ENCODE measurements around the gene HMBS.
"Not testable (repeated sequence)": the region's sequence is repeated elsewhere in the genome, so short reads cannot be mapped to it uniquely, and the experiment has no call there.

HMBS gene

GRCh38 chr11:119055901-119056300 is 28.8 kb upstream of the HMBS start:
- H3K4me1 Mint-ChIP-seq, result peaks cover 48% of the 10 kb centered on the region
- no peaks in the 10 kb centered on the region for H3K9me3 Mint-ChIP-seq
- H3K27me3 Mint-ChIP-seq, result no peaks in the 10 kb centered on the region
- peak overlapping the region; percentile 87 for H3K27ac Mint-ChIP-seq
- CTCF ChIA-PET, result interaction anchor here (0.9 to 1.9 kb wide), 7 partner anchors 9 to 141 kb away, joined by 3 to 7 read pairs (median 5); partner anchors contain the start of genes SLC37A4 and TRAPPC4
- peaks cover 47% of the 10 kb centered on the region for H3K36me3 Mint-ChIP-seq
- H3K4me3 Mint-ChIP-seq, result peak overlapping the region; percentile 97
- DNase-seq, result peak; percentile 33

DNA sequence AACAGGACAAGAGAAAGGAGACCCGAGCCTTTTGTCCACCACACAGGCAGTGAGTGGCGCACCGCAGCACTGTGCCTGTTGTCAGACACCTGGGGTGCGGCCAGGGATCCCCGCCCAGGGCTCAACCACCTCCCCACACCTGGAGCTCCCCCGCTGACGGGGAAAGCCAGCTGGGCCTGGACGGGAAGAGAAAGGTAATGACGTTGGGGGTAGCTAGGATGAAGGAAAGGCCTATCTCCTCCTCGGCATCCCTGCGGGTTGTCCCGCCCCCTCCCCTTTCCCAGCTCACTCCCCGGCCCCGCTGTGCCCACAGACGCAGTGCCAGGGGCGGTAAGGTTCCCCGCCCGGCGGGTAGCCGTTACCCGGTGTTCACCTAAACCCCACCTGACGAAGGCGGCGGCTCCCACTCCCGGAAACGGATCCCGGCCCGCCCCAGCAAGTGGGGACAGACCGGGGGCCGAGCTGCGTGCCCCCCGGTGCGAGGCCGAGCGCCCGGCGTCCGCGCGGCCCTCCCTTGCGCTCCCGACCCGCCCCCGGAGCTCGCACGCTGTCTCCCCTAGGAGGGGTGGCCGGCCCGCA is 28.2 kb upstream of the HMBS start:
- Mint-ChIP-seq H3K9me3 (no peaks in the 10 kb centered on the region), H3K36me3 (peaks cover 40% of the 10 kb centered on the region), H3K4me1 (peaks cover 48% of the 10 kb centered on the region), H3K27ac (peak overlapping the region; percentile 98), H3K4me3 (peak overlapping the region; percentile 97), H3K27me3 (no peaks in the 10 kb centered on the region)
- peak; percentile 68 for DNase-seq
- CTCF ChIA-PET, result interaction anchor here (1.2 to 1.9 kb wide), 6 partner anchors 9 to 140 kb away, joined by 4 to 7 read pairs (median 5); partner anchors contain the start of genes SLC37A4 and TRAPPC4

DNA sequence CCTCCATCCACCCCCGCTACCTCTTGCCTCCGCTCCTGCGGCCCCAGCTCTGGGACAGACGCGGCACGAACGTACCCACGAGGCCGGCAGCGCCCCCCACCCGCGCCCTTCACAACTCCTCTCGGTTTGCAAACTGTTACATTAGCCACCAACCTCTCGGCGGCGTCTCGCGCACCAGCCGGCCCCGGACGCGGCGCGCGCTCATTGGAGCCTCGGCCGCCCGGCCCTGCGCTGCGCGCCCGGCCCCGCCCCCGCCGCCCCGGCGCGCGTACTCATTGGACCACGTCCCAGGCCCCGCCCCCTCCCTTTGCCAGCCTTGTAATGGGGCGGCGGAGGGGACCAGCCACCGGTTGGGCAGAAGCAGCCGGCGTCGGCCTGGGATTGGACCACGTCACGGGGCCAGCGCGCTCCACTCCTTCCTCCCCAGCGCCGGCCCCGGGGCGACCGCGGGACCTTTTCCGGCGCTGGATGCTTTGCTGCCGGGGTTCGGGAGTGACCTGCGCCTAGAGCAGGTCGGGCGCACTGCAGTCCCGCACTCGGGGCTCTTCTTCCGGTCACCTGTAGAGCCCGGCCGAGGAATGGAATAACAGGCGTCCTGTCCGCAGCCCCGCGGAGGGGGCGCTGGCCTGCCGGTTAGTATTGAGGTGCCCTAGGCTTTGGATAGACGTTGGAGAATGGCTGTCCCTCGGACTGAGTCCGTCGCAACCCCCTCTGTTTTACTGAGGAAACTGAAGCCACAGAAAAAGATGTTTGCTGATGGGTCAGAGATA is 27.5 kb upstream of the HMBS start, which contains the start of gene HYOU1:
Gene HYOU1 (minus strand): TSS at position 206 of the 770 bp plus-strand sequence. CDS start 1,045 bp downstream, outside the sequence.
- Mint-ChIP-seq H3K36me3 (peaks cover 36% of the 10 kb centered on the region), H3K27me3 (no peaks in the 10 kb centered on the region), H3K4me1 (peaks cover 46% of the 10 kb centered on the region), H3K9me3 (no peaks in the 10 kb centered on the region), H3K4me3 (peak within 1 kb of the TSS; percentile 97), H3K27ac (peak within 1 kb of the TSS; percentile 98)
- peak; percentile 99 for DNase-seq
- CTCF ChIA-PET, result interaction anchor here (0.8 to 1.6 kb wide), 5 partner anchors 10 to 155 kb away, joined by 3 to 7 read pairs (median 5); partner anchors contain the start of genes TRAPPC4 and VPS11

GRCh38 chr11:119059128-119059527 is 25.6 kb upstream of the HMBS start:
- H3K4me3 Mint-ChIP-seq, CTCF ChIA-PET, DNase-seq, H3K27me3 Mint-ChIP-seq, H3K27ac Mint-ChIP-seq, H3K9me3 Mint-ChIP-seq: not testable (repeated sequence)
- peaks cover 19% of the 10 kb centered on the region for H3K36me3 Mint-ChIP-seq
- H3K4me1 Mint-ChIP-seq, result peaks cover 37% of the 10 kb centered on the region

DNA sequence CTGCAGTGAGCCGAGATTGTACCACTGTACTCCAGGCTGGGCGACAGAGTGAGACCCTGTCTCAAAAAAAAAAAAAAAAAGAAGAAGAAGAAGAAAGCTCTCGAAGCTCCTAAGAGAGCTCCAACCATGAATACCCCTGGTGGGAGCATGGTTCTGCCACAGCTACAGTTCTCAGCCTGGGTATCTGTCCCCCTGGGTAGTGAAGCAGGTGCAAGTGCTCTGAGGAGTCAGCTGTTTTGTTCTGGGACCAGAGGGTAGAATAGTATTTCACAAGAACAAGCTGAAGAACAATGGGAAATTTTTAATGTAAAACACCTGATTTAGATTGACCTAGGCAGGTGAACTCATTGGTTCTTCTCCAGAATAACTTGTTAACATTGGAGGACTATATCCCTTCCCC is 23.4 kb upstream of the HMBS start:
- Mint-ChIP-seq H3K9me3 (no peaks in the 10 kb centered on the region), H3K27ac (no peak overlapping the region), H3K36me3 (peaks cover 7% of the 10 kb centered on the region), H3K4me1 (peaks cover 33% of the 10 kb centered on the region), H3K4me3 (no peak overlapping the region), H3K27me3 (no peaks in the 10 kb centered on the region)
- CTCF ChIA-PET, result interaction anchor here (0.7 kb wide), 1 partner anchor 11 kb away, joined by 3 read pairs; no protein-coding TSS in a partner anchor
- DNase-seq, result no peak

GRCh38 chr11:119062779-119063178 is 21.9 kb upstream of the HMBS start:
- Mint-ChIP-seq H3K9me3 (no peaks in the 10 kb centered on the region), H3K36me3 (peaks cover 5% of the 10 kb centered on the region), H3K4me1 (peaks cover 39% of the 10 kb centered on the region), H3K4me3 (no peak overlapping the region), H3K27me3 (no peaks in the 10 kb centered on the region), H3K27ac (no peak overlapping the region)
- CTCF ChIA-PET, result interaction anchor here (0.8 to 1.2 kb wide), 3 partner anchors 10 to 260 kb away, joined by 3 read pairs; no protein-coding TSS in a partner anchor
- DNase-seq, result no peak

- H3K4me3 Mint-ChIP-seq, result peak overlapping the region; percentile 50
- no peaks in the 10 kb centered on the region for H3K9me3 Mint-ChIP-seq
- H3K27ac Mint-ChIP-seq, result peak overlapping the region; percentile 45
- peaks cover 49% of the 10 kb centered on the region for H3K4me1 Mint-ChIP-seq
- H3K27me3 Mint-ChIP-seq, result no peaks in the 10 kb centered on the region
- H3K36me3 Mint-ChIP-seq, result peaks cover 11% of the 10 kb centered on the region
- CTCF ChIA-PET, result interaction anchor here (0.8 to 1.5 kb wide), 9 partner anchors 10 to 258 kb away, joined by 3 to 10 read pairs (median 4); partner anchors contain the start of genes DPAGT1, HMBS and NLRX1
- peak; percentile 72 for DNase-seq
These were observed 19.3 kb upstream of the HMBS start for GRCh38 chr11:119065369-119065768.

- Mint-ChIP-seq H3K4me1 (peaks cover 49% of the 10 kb centered on the region), H3K36me3 (peaks cover 20% of the 10 kb centered on the region), H3K4me3 (peak within 1 kb of the TSS; percentile 92), H3K27me3 (no peaks in the 10 kb centered on the region), H3K27ac (peak within 1 kb of the TSS; percentile 98), H3K9me3 (no peaks in the 10 kb centered on the region)
- DNase-seq, result peak; percentile 99
- CTCF ChIA-PET, result interaction anchor here (0.6 to 1.7 kb wide), 10 partner anchors 10 to 280 kb away, joined by 3 to 11 read pairs (median 6); partner anchors contain the start of genes HINFP and HMBS
These were observed 17.1 kb upstream of the HMBS start, which contains the start of gene VPS11 for GRCh38 chr11:119067371-119068222. Gene VPS11, plus strand, starts transcription at chr11:119067818. Its CDS starts 6 bp downstream, at chr11:119067824.

DNA sequence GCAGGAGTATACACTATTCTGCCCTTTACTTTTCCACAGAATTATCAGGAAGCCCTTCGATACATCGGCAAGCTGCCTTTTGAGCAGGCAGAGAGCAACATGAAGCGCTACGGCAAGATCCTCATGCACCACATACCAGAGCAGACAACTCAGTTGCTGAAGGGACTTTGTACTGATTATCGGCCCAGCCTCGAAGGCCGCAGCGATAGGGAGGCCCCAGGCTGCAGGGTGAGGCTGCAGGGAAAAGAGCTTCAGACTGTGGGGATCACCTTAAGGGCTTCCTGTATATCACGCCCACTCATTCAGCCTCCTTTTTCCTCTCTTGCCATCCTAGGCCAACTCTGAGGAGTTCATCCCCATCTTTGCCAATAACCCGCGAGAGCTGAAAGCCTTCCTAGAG is 6.8 kb upstream of the HMBS start:
- Mint-ChIP-seq H3K9me3 (no peaks in the 10 kb centered on the region), H3K27me3 (no peaks in the 10 kb centered on the region), H3K4me3 (no peak overlapping the region), H3K27ac (peak overlapping the region; percentile 6), H3K4me1 (no peaks in the 10 kb centered on the region), H3K36me3 (peaks cover 57% of the 10 kb centered on the region)
- CTCF ChIA-PET, result no interaction called here
- no peak for DNase-seq

DNA sequence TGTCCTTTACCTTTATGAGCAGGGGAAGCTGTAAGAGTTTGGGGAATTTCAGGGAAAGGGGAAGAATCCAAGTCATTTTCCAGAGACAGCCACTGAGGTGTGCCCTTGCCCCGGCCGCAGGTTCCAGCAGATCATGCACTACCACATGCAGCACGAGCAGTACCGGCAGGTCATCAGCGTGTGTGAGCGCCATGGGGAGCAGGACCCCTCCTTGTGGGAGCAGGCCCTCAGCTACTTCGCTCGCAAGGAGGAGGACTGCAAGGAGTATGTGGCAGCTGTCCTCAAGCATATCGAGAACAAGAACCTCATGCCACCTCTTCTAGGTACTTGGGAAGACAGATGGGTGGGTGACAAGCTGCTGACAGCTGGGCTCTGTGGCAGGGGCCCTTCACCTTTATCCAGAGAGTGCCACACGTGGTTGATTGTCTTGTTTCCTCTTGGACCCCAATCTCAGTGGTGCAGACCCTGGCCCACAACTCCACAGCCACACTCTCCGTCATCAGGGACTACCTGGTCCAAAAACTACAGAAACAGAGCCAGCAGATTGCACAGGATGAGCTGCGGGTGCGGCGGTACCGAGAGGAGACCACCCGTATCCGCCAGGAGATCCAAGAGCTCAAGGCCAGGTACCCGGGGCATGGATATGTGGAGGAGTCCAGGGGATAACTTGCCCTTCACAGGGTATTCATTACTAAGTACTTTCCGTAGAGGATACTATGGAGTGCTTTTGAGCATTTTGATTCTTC is 5.8 kb upstream of the HMBS start:
- no peak overlapping the region for H3K27ac Mint-ChIP-seq
- no peaks in the 10 kb centered on the region for H3K9me3 Mint-ChIP-seq
- H3K36me3 Mint-ChIP-seq, result peaks cover 47% of the 10 kb centered on the region
- no peaks in the 10 kb centered on the region for H3K4me1 Mint-ChIP-seq
- H3K27me3 Mint-ChIP-seq, result no peaks in the 10 kb centered on the region
- DNase-seq, result no peak
- no peak overlapping the region for H3K4me3 Mint-ChIP-seq
- CTCF ChIA-PET, result no interaction called here

GRCh38 chr11:119081682-119082260 is 2.9 kb upstream of the HMBS start:
- no peak overlapping the region for H3K27ac Mint-ChIP-seq
- H3K27me3 Mint-ChIP-seq, result no peaks in the 10 kb centered on the region
- H3K4me1 Mint-ChIP-seq, result peaks cover 18% of the 10 kb centered on the region
- CTCF ChIA-PET, result interaction anchor here (1.1 kb wide), 1 partner anchor 14 kb away, joined by 6 read pairs; the partner anchor contains the start of gene VPS11
- peaks cover 35% of the 10 kb centered on the region for H3K36me3 Mint-ChIP-seq
- H3K4me3 Mint-ChIP-seq, result no peak overlapping the region
- H3K9me3 Mint-ChIP-seq, result no peaks in the 10 kb centered on the region
- no peak for DNase-seq

DNA sequence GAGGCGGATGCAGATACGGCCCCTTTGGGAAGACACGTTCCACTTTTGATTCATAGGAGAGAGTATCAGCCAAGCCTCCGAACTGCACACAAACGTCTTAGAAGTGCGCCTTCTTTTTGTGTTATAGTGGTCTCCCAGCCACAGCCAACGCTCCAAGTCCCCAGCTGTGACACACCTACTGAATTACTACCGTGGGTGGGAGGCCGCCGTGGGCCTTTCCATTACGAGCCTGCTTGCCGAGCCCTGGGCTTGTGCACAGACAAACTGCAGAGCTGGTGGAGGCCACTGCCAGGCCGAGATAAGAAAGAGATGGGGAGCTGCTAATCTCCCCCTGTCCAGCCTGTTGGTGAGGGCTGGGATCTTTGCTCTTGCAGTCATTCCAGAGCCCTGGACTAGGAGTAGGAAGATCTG is 761 bp downstream of the HMBS start:
- Mint-ChIP-seq H3K36me3 (peaks cover 14% of the 10 kb centered on the region), H3K4me3 (peak overlapping the region; percentile 98), H3K27ac (peak overlapping the region; percentile 91), H3K9me3 (no peaks in the 10 kb centered on the region), H3K4me1 (peaks cover 51% of the 10 kb centered on the region), H3K27me3 (no peaks in the 10 kb centered on the region)
- CTCF ChIA-PET, result interaction anchor here (0.7 to 1.7 kb wide), 8 partner anchors 14 to 253 kb away, joined by 3 to 7 read pairs (median 4); partner anchors contain the start of gene VPS11
- DNase-seq, result no peak
